ENCODE results near the gene HSD17B2.

- TF ChIP-seq CTCF (IDR thresholded peaks at IDR 0.05) (no peak), ZFX (IDR thresholded peaks at IDR 0.05; ENCODE audit: borderline replicate concordance) (no peak)
These were observed 12.7 kb downstream of the HSD17B2 start for GRCh38 chr16:82047787-82048186.

All from 22Rv1 (cell line).